ENCODE measurements around the gene EFNA4. TPM values are rescaled to one million over a fixed set of nuclear protein-coding genes. Genes with fewer than 3 reads are reported as not detected.

The EFNA4 gene
- total RNA-seq, 1 experiment from 2014 or later: 8.0 TPM

DNA sequence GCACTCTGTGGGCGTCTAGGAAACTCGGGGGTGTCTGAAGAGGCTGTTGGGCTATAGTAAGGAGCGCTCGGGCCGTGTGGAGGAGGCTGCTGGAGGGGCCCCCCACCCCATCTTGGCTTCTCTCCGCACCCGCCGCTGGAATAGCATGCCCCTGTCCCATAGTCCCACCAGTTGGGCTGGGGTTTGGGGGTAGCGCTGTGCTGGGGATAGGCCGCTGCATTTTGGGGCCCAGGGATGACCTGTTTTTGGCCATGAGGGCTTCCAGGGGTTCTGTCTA is 15.6 kb downstream of the EFNA4 start:
- ChIA-PET POLR2A (interaction anchor here (0.7 kb wide), 1 partner anchor 113 kb away, joined by 12 read pairs; no protein-coding TSS in a partner anchor), CTCF (no interaction called here)
- in situ Hi-C loops (cut with HindIII; ENCODE audit: low pct_unique_long_range_greater_than_20kb, low sequenced_read_pairs): no loop called here
- ATAC-seq: peak; percentile 2; the same call in 1 of the 2 replicates
- Histone ChIP-seq H3K27me3 (ENCODE audit: control insufficient read depth, insufficient read depth, low read length) (peaks cover 9% of the 10 kb centered on the region), H3K4me1 (ENCODE audit: control insufficient read depth, insufficient read depth, low read length) (peaks cover 14% of the 10 kb centered on the region), H3K36me3 (ENCODE audit: control insufficient read depth, insufficient read depth, low read length) (no peaks in the 10 kb centered on the region; the same call in 1 of the 2 replicates), H3K27ac (ENCODE audit: low read length) (no peak overlapping the region), H3K4me3 (ENCODE audit: low read depth in 2 of 2, low read length in 2 of 2) (peak overlapping the region; percentile 33 to 53), H3K9me3 (ENCODE audit: control insufficient read depth, insufficient read depth, low read depth, low read length) (no peaks in the 10 kb centered on the region)
- no TSS peak for BruUV-seq (replicated peaks)
- no peak for DNase-seq (ENCODE audit: low read depth, low spot score)
- intact Hi-C loops (cut with micrococcal nuclease; ENCODE audit: unreplicated experiment): no loop called here
- TF ChIP-seq TCF7L2 (IDR thresholded peaks at IDR 0.05; ENCODE audit: low read depth, low read length): no peak

DNA sequence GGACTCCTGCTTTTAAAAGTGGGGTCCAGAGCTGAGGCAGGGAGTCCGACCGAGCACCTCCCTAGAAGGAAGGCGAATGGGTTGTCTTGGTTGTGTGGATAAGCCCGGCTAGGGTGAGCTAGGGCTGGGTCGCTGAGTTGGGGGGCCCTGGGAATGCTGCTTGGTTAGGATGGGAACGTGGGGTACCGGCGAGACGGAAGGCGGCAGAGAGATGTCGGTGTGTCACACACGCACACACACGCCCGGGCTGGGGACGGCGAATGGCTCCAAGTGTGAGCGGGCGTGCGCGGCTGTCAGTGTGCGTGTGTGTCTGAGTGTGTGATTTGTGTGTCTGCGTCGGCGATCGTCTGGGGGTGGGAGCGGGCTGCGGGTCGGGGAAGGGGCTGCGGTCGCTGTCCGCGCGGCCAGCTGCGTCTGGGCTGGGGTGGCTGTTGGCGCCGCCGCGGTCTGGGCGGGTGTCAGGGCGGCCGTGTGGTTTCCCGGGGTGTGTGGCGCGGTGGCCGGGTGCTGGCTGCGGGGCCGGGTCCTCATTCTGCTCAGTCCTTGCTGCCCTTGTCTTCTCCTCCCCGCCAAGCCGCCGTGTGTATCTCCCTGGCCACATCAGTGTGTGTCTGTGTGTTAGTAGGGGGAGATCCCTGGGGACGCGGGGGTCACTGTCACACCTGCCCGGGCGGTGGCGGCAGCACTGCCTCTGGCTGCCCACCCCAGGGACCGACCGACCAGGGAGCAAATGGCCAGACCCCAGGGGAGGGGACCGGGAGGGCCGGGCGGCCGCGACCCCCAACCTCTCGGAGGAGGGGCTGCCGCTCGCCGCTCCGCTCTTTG is 16.2 kb downstream of the EFNA4 start:
- TF ChIP-seq POLR2AphosphoS5 (IDR thresholded peaks at IDR 0.05; ENCODE audit: low read depth, low read length): no peak
- TF ChIP-seq, protein P1, sequence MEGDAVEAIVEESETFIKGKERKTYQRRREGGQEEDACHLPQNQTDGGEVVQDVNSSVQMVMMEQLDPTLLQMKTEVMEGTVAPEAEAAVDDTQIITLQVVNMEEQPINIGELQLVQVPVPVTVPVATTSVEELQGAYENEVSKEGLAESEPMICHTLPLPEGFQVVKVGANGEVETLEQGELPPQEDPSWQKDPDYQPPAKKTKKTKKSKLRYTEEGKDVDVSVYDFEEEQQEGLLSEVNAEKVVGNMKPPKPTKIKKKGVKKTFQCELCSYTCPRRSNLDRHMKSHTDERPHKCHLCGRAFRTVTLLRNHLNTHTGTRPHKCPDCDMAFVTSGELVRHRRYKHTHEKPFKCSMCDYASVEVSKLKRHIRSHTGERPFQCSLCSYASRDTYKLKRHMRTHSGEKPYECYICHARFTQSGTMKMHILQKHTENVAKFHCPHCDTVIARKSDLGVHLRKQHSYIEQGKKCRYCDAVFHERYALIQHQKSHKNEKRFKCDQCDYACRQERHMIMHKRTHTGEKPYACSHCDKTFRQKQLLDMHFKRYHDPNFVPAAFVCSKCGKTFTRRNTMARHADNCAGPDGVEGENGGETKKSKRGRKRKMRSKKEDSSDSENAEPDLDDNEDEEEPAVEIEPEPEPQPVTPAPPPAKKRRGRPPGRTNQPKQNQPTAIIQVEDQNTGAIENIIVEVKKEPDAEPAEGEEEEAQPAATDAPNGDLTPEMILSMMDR (IDR thresholded peaks at IDR 0.05): no peak
- TF ChIP-seq TCF7L2 (IDR thresholded peaks at IDR 0.05; ENCODE audit: low read depth, low read length): no peak
- TF ChIP-seq, protein P2, sequence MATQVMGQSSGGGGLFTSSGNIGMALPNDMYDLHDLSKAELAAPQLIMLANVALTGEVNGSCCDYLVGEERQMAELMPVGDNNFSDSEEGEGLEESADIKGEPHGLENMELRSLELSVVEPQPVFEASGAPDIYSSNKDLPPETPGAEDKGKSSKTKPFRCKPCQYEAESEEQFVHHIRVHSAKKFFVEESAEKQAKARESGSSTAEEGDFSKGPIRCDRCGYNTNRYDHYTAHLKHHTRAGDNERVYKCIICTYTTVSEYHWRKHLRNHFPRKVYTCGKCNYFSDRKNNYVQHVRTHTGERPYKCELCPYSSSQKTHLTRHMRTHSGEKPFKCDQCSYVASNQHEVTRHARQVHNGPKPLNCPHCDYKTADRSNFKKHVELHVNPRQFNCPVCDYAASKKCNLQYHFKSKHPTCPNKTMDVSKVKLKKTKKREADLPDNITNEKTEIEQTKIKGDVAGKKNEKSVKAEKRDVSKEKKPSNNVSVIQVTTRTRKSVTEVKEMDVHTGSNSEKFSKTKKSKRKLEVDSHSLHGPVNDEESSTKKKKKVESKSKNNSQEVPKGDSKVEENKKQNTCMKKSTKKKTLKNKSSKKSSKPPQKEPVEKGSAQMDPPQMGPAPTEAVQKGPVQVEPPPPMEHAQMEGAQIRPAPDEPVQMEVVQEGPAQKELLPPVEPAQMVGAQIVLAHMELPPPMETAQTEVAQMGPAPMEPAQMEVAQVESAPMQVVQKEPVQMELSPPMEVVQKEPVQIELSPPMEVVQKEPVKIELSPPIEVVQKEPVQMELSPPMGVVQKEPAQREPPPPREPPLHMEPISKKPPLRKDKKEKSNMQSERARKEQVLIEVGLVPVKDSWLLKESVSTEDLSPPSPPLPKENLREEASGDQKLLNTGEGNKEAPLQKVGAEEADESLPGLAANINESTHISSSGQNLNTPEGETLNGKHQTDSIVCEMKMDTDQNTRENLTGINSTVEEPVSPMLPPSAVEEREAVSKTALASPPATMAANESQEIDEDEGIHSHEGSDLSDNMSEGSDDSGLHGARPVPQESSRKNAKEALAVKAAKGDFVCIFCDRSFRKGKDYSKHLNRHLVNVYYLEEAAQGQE (IDR thresholded peaks at IDR 0.05; ENCODE audit: insufficient read depth in 1 of 2, low read depth in 2 of 2, low read length in 1 of 2): no peak
- TF ChIP-seq SIN3A (IDR thresholded peaks at IDR 0.05; ENCODE audit: borderline replicate concordance, insufficient read depth, low read depth, low read length): no peak
- peak overlapping the region; percentile 33 to 53 for H3K4me3 ChIP-seq (ENCODE audit: low read depth in 2 of 2, low read length in 2 of 2)
- H3K9me3 ChIP-seq (ENCODE audit: control insufficient read depth, insufficient read depth, low read depth, low read length): no peaks in the 10 kb centered on the region
- peak; percentile 33 for ATAC-seq
- BruUV-seq (replicated peaks): no TSS peak
- in situ Hi-C loops (cut with HindIII; ENCODE audit: low pct_unique_long_range_greater_than_20kb, low sequenced_read_pairs) (no loop called here), intact Hi-C loops (cut with micrococcal nuclease; ENCODE audit: unreplicated experiment) (no loop called here)
- POLR2A ChIA-PET: interaction anchor here (0.5 kb wide), 1 partner anchor 63 kb away, joined by 5 read pairs; no protein-coding TSS in a partner anchor
- H3K4me1 ChIP-seq (ENCODE audit: control insufficient read depth, insufficient read depth, low read length): peaks cover 17% of the 10 kb centered on the region
- CTCF ChIA-PET: no interaction called here
- peaks cover 9% of the 10 kb centered on the region for H3K27me3 ChIP-seq (ENCODE audit: control insufficient read depth, insufficient read depth, low read length)
- H3K36me3 ChIP-seq (ENCODE audit: control insufficient read depth, insufficient read depth, low read length): no peaks in the 10 kb centered on the region; the same call in 1 of the 2 replicates
- H3K27ac ChIP-seq (ENCODE audit: low read length): no peak overlapping the region
- DNase-seq (ENCODE audit: low read depth, low spot score): no peak
